HG03378 (cell line): ENCODE measurements around the gene ATP6V0A4.
A peak's percentile ranks its signal among the peaks of the same experiment; 100 is the strongest.
"Not testable (repeated sequence)": the region's sequence is repeated elsewhere in the genome, so short reads cannot be mapped to it uniquely, and the experiment has no call there.

Experiments used
- ATAC-seq: cut with Tn5 transposase; IDR thresholded peaks from one replicate; pipeline ENCODE4 v1.9.1; 2021; ENCODE audit warnings: mild to moderate bottlenecking, moderate library complexity; ENCODE audit not compliant: unreplicated experiment

Gene ATP6V0A4

DNA sequence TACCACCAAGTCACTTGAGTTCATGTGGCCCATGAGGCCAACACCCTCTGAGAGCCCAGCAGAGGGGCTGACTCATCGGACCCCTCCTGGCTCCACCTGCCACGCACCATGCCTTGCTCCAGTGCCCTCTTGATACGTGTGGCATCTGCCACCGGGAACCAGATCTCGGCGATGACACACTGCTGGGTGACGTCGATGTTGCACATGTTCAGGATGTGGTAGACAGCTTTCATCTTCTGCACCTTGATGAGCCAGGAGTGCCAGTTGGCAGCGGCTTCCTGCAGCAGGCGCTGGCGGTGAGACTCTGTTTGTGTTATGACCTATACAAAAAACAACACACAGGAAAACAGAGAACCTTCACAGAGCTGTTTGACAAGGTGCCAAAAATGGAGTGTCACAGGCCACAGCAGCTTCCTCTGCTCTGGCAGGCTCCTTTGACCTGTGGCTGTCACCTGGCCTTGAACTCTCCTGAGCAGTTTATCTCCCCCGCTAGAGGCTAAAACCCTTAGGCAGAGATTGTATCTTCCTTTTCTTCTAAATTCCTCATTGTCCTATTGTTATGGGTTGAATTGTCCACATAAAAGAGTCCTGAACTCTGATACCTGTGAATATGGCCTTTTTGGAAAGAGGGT lies 45.4 kb downstream of the ATP6V0A4 start:
- peak; percentile 92 for ATAC-seq

DNA sequence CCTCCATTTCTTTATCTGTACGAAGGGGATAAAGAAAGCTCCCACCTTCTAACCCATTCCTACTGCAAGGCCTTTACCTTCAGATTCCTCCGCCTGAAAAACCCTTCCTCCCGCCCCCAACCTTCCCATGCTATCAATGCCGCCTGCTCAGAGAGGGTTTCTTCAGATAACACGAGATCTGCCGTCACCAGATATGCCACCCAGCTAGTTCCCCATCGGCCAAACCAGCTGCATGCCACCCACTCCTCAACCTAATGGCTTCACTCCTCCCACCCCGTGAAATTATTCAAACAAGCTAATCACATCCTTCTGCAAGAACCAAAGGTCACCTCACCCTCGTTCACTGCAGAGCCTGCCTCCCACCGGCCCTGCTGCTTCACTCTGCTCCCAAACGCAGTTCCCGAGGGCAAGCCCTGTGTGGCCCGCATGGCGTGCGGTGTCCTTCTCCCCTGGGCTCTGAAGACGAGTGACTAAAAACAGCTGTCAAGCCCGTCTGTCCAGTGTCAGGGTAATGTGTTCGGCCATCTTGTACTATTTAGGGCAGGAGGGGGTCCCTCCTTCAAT lies 47.0 kb downstream of the ATP6V0A4 start:
- ATAC-seq, result no peak

DNA sequence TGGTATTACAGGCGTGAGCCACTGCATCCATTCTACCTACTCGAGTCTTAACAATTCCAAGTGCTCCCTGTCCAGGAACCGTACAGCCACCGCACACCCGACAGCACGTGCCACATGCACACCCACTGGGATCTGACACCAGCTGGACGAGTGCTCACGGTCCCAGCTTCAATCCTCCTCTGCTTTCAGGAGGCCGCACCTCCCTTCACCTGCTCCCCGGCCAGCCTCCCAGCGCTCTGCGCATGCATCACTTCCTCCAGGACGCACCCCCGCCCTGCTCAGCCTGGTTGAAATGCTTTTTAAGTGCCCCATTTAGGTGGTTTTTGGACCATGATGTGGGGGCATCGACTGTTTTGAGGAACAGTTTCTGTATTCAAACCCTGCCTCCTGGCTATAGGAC lies 47.5 kb downstream of the ATP6V0A4 start:
- no peak for ATAC-seq

DNA sequence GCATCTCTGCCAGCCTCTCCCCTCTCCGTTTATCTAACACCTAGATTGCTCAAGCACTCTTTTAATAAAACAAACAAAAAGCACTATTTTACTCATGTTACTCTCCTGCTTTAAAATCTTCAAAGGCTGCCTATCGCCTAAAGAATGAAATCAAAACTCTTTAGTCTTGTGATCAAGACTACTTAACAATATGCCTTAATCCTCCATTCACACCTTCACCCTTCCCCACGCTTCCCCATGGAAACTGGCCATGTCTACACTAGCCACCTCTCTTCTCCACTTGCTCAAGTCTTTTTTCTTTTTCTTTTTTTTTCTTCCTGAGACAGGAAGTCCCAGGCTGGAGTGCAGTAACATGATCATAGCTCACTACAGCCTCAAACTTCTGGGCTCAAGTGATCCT lies 48.0 kb downstream of the ATP6V0A4 start:
- ATAC-seq, result no peak

DNA sequence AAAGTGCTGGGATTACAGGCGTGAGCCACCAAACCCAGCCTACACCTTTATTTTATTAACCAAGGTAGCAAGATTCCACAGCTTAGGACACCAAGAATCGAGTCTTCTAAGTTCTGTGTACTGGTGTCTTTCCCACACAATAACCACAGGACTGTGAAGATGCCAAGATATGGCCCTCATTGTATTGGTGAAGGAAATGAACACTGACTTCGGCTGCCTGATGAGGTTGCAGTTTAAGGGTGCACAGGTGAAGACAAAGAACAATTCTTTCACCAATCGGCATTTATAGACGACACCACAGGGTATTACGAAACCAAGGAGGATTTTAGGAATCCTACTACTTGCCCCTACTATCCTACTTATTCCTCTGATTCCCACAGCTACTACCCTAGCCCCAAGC lies 49.3 kb downstream of the ATP6V0A4 start:
- ATAC-seq, result no peak

DNA sequence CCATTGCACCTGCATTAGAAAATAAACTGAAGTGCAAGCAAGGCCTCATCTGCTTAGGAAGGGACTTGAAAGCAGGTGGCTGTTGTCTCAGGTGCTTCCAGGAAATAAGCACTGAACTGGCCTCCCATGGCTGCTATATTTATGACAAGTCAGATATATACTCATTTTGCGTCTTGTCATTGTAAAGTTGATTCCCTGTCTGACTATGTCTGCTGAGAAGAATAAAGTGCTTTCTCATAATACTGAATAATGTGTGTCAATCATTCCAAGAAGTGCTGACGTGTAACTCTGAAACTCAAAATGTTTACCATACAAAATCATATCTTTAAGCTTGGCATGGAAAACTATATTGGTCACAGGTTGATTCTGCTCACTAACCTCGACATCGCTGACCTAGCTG lies 51.9 kb downstream of the ATP6V0A4 start:
- no peak for ATAC-seq

DNA sequence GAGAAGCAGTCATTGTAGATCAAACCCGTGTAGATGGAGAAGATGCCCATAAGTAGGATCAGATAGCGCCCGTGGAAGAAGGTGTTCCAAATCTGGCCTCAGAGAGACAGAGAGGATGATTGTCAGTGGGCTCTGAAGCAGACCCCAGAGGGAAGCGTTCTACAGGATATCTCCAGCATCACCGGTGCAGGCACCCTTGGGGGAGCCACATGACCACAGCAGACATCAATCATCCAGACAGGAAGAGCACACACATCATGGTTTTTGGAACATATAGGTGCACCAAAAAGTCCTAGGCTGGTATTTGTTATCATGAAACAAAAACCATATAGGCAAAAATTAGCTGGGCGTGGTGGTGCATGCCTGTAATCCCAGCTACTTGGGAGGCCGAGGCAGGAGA lies 52.8 kb downstream of the ATP6V0A4 start:
- ATAC-seq, result no peak

DNA sequence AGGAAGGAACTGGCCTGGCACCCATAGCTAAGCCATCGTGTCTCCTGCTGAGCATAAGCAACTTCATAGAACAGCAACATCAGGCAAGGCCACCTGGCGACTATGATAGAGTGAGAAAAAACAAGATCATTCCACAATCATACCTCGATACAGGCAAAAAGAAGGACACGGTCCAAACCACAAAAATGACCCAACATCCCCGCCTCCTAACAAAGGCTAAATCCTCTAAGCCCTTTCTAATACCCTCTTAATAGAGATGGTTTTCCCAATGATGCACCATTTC lies 56.6 kb downstream of the ATP6V0A4 start:
- ATAC-seq, result no peak

DNA sequence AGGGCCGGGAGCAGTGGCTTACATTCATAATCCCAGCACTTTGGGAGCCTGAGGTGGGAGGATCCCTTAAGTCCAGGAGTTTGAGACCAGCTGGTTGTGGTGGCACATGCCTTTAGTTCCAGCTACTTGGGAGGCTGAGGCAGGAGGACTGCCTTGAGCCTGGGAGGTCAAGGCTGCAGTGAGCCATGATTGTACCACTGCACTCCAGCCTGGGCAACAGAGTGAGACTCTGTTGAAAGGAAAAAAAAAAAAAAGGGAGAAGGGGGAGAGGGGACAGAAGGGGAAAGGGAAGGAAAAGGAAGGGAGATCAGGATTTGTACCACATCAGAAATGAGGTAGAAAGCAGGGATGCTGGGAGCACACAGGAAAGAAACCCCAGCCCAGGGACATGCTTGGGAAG lies 58.1 kb downstream of the ATP6V0A4 start:
- ATAC-seq, result no peak

DNA sequence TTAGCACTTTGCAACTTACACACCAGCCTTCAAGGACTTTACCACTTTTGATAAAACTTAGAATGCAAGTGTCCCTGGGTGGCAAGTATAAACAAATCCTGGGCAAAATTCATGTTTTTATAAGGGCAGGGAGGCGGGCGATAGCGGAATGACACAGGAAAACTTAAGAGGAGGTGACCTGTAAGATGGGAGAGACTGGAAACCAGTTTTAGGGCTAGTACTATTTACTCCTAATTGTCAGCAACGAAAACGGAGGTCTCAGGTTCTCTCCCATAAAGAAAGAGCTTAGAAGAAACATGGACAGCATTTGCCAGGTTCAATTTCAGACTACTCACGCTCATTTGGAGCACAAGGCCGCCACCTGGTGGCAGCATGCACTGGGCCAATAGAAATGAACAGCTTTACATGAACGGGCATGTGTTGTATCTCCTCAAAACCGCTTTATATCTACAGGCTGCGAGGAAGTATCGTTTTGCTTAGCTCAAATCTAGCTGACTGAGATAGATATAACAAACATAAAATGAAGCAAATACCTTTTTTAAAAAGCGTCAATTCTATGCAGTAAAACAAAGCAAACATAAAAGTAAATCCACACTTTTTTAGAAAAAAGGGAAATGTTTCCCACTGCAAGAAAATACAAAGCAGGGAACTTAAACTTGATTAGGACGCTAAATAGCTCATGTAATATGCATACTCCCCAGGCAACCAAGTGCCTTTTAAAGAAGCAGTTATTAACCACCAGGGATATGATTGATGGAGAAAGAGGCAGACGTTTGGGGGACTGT lies 59.3 kb downstream of the ATP6V0A4 start:
- ATAC-seq, result peak; percentile 94

DNA sequence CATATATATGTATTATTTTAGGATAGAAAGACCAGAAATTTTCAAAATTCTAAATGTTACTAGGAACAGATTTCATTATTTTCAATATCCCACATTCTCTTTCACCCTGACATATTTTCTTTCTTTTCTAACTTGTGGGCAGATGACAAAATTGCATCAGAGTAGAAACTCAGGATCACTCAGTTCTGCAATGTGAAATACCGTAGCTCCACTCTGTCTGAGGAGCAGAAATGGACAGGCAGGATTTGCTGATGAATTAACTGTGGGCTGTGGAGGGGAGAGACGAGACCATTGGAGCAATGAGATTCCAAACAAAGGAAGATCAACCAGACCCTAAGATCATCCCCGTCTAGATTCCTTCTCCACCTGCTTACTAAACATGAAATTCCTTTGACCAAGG lies 59.9 kb downstream of the ATP6V0A4 start:
- no peak for ATAC-seq

DNA sequence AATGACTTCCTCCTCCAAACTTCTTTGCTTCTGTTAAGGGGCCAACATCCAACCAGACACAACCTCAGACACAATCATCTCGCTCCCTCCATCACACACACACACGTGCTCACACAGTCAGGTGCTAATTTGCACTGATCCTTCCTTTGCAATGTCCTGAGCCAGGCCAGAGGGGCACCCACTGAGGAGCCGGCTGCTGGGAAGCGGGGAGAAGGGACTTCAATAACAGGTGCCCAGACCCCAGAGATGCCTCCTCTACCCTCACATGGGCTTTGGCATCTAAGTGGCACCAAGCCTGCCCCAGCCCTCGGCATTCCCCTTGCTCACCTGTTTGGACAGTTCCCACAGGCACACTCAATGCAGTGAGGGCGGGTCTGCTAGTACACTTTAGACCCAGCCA lies 62.6 kb downstream of the ATP6V0A4 start:
- ATAC-seq, result no peak

DNA sequence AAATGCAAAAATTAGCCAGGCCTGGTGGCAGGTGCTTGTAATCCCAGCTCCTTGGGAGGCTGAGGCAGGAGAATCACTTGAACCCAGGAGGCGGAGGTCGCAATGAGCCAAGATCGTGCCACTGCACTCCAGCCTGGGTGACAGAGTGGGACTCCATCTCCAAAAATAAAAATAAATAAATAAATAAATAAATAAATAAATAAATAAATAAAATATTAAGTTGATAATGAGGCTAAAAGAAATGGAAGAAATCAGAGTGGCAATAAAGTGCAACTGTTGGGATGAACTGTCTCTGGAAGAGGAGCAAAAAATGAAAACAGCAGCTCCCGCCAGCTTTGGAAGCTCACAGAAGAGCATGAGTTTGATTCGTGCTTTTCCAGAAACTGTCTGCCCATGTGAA lies 66.3 kb downstream of the ATP6V0A4 start:
- ATAC-seq, result not testable (repeated sequence)

DNA sequence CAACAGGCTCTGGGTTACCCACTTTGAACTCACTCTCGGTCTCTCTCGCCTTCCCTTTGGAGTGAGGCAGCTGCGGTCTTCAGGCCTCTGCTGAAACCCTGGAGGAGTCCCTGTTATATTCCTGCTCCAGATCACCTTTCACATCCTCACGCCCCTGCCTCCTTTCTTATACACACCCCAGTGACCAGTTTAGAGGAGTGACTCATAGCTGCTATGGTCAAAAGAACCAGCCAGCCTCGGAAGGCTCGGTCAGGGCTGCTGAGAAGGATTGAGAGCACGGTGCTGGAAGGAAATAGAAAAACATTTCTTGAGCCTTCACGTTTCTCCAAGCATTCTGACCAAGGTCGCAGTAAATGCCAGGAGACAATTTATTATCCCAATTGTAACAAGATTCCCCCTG lies 68.6 kb downstream of the ATP6V0A4 start:
- no peak for ATAC-seq

DNA sequence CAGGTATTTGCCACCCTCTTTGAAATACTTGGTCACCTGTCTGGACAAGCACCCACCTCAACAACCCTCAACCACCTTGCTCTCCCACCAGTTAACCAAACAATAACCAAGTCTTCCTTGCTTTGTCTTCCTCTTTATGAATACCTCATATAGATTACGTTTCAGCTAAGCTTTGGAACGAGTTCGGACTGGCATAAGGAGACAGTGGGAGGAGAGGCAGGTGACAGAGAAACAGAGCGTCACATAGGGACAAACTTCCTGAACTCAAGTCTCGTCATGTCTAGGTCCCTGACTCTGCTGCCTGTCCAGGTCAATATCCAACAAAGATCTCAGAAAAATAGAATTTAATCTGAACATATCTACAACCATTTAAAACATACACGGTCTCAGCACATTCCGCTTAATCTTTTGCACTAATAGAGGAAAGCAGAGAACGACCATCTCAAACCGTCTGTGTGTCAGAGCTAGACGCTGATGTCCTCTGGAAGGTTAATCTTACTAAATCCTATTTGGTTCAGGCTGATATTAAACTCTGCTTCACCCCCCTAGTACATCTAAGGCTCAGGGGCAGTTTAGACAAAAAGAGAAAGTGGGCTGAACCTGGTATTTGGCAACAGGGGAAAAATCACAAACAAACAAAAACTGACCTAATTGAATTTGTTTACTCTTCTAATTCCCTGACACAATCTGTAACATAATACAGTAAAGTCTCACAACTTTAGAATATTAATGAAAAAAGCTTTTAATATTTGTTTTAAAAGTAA lies 70.5 kb downstream of the ATP6V0A4 start:
- no peak for ATAC-seq

DNA sequence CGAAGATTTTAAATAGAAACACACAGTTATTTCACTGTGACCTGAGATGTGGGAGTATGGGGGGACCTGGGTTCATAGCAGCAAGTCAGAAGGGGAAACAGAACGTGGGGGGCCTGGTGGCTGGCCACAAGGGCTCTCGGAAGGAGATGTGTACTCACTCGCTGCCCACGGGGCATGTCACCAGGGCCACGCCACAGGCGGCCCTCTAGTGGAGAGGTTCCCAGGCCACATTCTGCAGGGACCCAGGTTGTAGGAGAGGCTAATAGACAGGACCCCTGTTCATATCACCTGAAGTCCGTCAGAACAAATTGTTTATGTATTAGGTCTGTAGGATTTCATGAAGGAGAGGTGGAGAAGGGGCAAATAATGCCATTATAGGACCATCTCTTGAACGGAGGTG lies 71.7 kb downstream of the ATP6V0A4 start:
- ATAC-seq, result no peak

DNA sequence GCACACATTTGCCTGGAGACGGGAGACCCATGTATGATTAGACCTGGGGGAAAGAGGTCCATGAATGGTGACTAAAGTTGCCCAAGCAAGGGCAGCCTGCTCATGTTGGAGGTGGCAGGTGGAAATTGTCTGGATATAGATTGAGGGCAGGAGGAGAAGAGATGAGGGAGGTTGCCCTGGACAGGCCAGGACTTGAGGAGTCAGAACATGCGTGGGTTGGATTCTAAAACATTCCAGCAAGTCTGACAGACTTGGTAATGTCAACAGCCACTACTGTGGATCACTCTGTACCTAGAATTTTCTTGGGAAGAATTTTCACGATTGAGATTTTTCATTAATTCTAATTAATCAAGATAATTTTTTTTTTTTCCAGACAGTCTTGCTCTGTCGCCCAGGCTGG lies 77.7 kb downstream of the ATP6V0A4 start:
- no peak for ATAC-seq

DNA sequence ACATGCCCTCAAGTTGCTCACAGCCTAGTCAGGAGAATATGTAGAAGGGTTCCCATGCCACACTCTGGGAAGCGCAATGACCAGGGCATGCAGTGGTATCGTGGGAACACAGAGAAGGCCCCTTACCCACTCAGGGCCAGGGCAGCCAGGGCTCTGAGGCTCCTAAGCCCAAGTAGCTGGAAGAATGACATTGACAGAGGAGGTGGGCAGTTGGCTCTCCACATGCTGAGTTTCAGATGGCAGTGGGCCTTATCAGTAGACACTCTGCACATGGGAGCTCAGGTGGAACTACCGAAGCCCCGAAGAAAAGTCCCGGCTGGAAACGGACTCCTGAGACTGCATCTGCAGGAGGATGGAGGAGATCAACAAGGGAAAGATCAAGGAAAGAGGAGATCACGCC lies 81.1 kb downstream of the ATP6V0A4 start:
- no peak for ATAC-seq

DNA sequence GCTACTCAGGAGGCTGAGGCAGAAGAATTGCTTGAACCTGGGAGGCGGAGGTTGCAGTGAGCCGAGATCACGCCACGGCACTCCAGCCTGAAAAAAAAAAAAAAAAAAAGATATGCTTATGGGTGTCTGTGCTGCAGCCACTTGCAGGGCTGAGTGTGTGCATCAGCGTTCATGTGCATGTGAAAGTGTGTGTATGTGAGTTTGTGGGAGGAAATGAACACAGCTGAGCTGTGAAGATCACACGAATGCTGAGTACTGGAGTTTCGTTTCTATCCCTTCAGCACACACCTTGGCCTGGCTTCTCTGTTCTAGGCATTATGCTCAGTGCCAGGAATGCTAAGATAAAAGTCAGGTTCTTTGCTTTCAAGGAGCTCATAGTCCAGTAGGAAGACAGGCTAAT lies 84.8 kb downstream of the ATP6V0A4 start:
- no peak for ATAC-seq

DNA sequence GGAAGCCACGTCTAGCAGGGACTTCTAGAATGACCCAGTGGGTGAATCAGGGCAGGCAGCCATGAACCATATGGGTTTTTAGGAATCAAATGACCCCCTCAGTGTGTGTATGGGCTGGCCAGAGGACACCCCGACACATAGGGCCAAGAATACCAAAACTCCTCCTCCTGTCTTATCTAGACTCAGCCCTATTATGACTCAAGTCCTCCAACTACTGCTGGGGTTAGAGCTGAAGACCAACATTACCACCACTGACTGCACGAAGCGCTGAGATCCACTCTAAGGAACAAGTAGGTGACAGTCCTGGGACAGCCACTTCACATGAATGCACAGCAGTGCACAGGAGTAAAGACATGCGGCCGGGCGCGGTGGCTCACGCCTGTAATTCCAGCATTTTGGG lies 85.3 kb downstream of the ATP6V0A4 start:
- ATAC-seq, result no peak

DNA sequence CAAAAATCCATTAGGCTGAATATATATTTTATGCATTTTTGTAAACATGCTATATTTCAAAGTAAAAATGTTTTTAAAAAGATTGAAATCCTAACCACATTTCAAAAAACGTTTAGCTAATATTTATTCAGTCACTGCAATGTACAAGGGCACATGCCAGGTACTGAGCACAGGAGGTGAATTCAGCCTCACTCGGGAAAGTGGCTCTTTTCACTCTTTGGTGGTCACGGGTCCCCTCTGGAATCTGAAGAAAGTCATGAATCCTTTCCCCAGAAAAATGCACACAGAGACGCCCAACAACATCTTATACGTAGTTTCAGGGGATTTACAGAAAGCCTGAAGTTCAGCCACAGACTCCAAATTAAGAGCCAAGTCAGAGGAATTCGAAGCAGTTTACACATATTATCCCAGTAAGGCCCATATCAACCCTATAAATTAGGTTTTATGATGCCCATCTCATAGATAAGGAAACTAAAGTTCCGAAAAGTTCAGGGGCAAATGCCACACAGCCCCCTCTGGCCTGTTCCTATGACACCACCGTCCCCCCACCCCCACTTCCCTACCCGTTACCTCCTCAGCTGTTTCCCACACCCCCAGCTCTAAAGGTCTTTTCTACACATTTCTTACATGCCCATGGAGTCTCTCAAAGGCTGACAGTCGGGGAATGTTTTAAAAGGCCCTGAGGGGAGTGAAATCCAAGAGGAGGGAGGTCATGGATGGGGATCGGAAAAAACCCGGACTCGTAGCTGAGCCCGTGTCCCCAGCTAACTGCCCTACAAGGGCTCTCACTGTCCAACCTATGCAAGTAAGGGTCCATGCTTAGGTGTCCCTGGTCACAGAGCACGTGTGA lies 87.2 kb downstream of the ATP6V0A4 start:
- no peak for ATAC-seq
